ENCODE data around the gene BTD. TPM values are rescaled to one million over a fixed set of nuclear protein-coding genes. Genes with fewer than 3 reads are reported as not detected.
A peak's percentile ranks its signal among the peaks of the same experiment; 100 is the strongest.

Gene BTD
- total RNA-seq, 4 donors from 2014 or later: 15.1 to 39.7 (median 26.0) TPM

GRCh38 chr3:15557511-15557946, 44.0 kb upstream of the BTD start:
- DNase-seq: peak in 1 of 2 donors; percentile 40
- H3K36me3 ChIP-seq: peaks cover 0 to 18% of the 10 kb centered on the region in 2 donors
- intact Hi-C loops (cut with DNase I; ENCODE audit: low total_unique reads): loop anchor here (1.0 to 10.0 kb wide), 3 partner anchors 90 to 443 kb away; partner anchors contain the start of genes EAF1 and METTL6
- in situ Hi-C loops (cut with MboI; ENCODE audit: low sequenced_read_pairs in 4 of 4): loop anchor here (10.0 to 25.0 kb wide), 5 partner anchors 93 to 353 kb away; partner anchors contain the start of genes CAPN7 (in 4 of the 4), EAF1 (in 3 of the 4) and METTL6 (in 3 of the 4)
- no peaks in the 10 kb centered on the region for H3K27me3 ChIP-seq
- no peaks in the 10 kb centered on the region for H3K9me3 ChIP-seq
- peak; percentile 60 to 66 for ATAC-seq
- TF ChIP-seq CTCF (IDR thresholded peaks at IDR 0.05 in 4 of 5, conservative IDR thresholded peaks at IDR 0.05 in 1 of 5) (peak; percentile 56 to 75 (median 61)), POLR2A (IDR thresholded peaks at IDR 0.05) (no peak)
- no peak overlapping the region for H3K27ac ChIP-seq
- no peak overlapping the region for H3K4me3 ChIP-seq
- H3K4me1 ChIP-seq: peaks cover 3% of the 10 kb centered on the region in 2 donors

- Histone ChIP-seq H3K9me3 (no peaks in the 10 kb centered on the region), H3K4me1 (peaks cover 3% of the 10 kb centered on the region in 2 donors), H3K27me3 (no peaks in the 10 kb centered on the region), H3K36me3 (peaks cover 0 to 28% of the 10 kb centered on the region in 2 donors), H3K27ac (no peak overlapping the region), H3K4me3 (no peak overlapping the region)
- ATAC-seq: no peak
- TF ChIP-seq POLR2A (IDR thresholded peaks at IDR 0.05): no peak
- no peak for TF ChIP-seq CTCF (IDR thresholded peaks at IDR 0.05 in 4 of 5, conservative IDR thresholded peaks at IDR 0.05 in 1 of 5)
- intact Hi-C loops (cut with DNase I; ENCODE audit: low total_unique reads) (loop anchor here (10.0 kb wide), 1 partner anchor 444 kb away; no protein-coding TSS in a partner anchor), in situ Hi-C loops (cut with MboI; ENCODE audit: low sequenced_read_pairs in 4 of 4) (loop anchor here (10.0 to 25.0 kb wide), 5 partner anchors 94 to 354 kb away; partner anchors contain the start of genes CAPN7 (in 4 of the 4), EAF1 (in 3 of the 4) and METTL6 (in 3 of the 4))
- no peak for DNase-seq
These were observed 43.0 kb upstream of the BTD start for GRCh38 chr3:15558581-15558980.

GRCh38 chr3:15562560-15562959, 39.0 kb upstream of the BTD start:
- in situ Hi-C loops (cut with MboI; ENCODE audit: low sequenced_read_pairs in 4 of 4) (loop anchor here (5.0 to 25.0 kb wide), 3 partner anchors 125 to 350 kb away; partner anchors contain the start of genes CAPN7 (in 3 of the 4), EAF1 (in 2 of the 4) and METTL6 (in 2 of the 4)), intact Hi-C loops (cut with DNase I; ENCODE audit: low total_unique reads) (no loop called here)
- no peak overlapping the region for H3K27ac ChIP-seq
- ATAC-seq (no peak), DNase-seq (no peak)
- no peaks in the 10 kb centered on the region for H3K27me3 ChIP-seq
- no peaks in the 10 kb centered on the region for H3K9me3 ChIP-seq
- peaks cover 4 to 59% of the 10 kb centered on the region in 2 donors for H3K36me3 ChIP-seq
- TF ChIP-seq CTCF (IDR thresholded peaks at IDR 0.05 in 4 of 5, conservative IDR thresholded peaks at IDR 0.05 in 1 of 5) (no peak), POLR2A (IDR thresholded peaks at IDR 0.05) (no peak)
- peaks cover 0 to 3% of the 10 kb centered on the region in 2 donors for H3K4me1 ChIP-seq
- H3K4me3 ChIP-seq: no peak overlapping the region

GRCh38 chr3:15563190-15563589, 38.4 kb upstream of the BTD start:
- intact Hi-C loops (cut with DNase I; ENCODE audit: low total_unique reads): no loop called here
- TF ChIP-seq CTCF (IDR thresholded peaks at IDR 0.05 in 4 of 5, conservative IDR thresholded peaks at IDR 0.05 in 1 of 5): no peak
- no peak for TF ChIP-seq POLR2A (IDR thresholded peaks at IDR 0.05)

More at GRCh38 chr3:15563190-15563589, 38.4 kb upstream of the BTD start:
- H3K36me3 ChIP-seq: peaks cover 5 to 66% of the 10 kb centered on the region in 2 donors
- no peak overlapping the region for H3K4me3 ChIP-seq
- H3K27ac ChIP-seq: no peak overlapping the region
- in situ Hi-C loops (cut with MboI; ENCODE audit: low sequenced_read_pairs in 4 of 4): loop anchor here (5.0 to 25.0 kb wide), 3 partner anchors 126 to 351 kb away; partner anchors contain the start of genes CAPN7 (in 3 of the 4), EAF1 (in 2 of the 4) and METTL6 (in 2 of the 4)
- no peaks in the 10 kb centered on the region for H3K9me3 ChIP-seq
- H3K27me3 ChIP-seq: no peaks in the 10 kb centered on the region
- no peaks in the 10 kb centered on the region for H3K4me1 ChIP-seq
- ATAC-seq (no peak), DNase-seq (no peak)

Measured in gastrocnemius medialis (tissue), 4 donors.